B cell (primary cell): Measurements from ENCODE around the gene LELP1. TPM values are rescaled to one million over a fixed set of nuclear protein-coding genes. Genes with fewer than 3 reads are reported as not detected.

ENCODE experiments used
- ATAC-seq: fragments of 200-7000 bp; cut with Tn5 transposase; one replicate; pipeline ENCODE4 v1.10.0; 2021; ENCODE audit warnings: low read depth, mild to moderate bottlenecking, moderate number of reproducible peaks, moderate library complexity
- CTCF ChIA-PET: fragments of 350-600 bp; sonication (Branson Sonifier 250); formaldehyde crosslinking; loops from one replicate; lab custom pipeline; 2021; ENCODE audit warnings: antibody characterized with exemption, inconsistent platforms; lab: Charles Lee
- POLR2A ChIA-PET: fragments of 350-600 bp; sonication (Branson Sonifier 250); formaldehyde crosslinking; loops from one replicate; lab custom pipeline; 2021; ENCODE audit warnings: antibody characterized with exemption; lab: Charles Lee
- DNase-seq: peaks from one replicate; pipeline ENCODE4 v3.0.0; 2013
- H2AFZ ChIP-seq: 2 replicates; pipeline ENCODE4 v1.6.1; 2012; ENCODE audit warnings: mild to moderate bottlenecking, low read depth, low read length; ENCODE audit not compliant: insufficient read depth, poor library complexity, severe bottlenecking
- H3K27ac ChIP-seq, 2 donors: 1 replicate in 1 of 2; 2 replicates in 1 of 2; pipeline ENCODE4 v1.5.1; 2012 to 2013; ENCODE audit warnings: low read length in 2 of 2, mild to moderate bottlenecking in 2 of 2, moderate library complexity in 1 of 2
- H3K27me3 ChIP-seq, 4 experiments: fragments of 200-600 bp in 1 of 4; sonication (generic) in 1 of 4; replicated peaks in 1 of 4; 1 replicate in 2 of 4; 2 replicates in 2 of 4; pipeline versions ENCODE4 v1.6.1 to v1.7.0; 2013 to 2016; ENCODE audit warnings: low read length in 3 of 4, mild to moderate bottlenecking in 2 of 4, mixed read lengths in 1 of 4, moderate library complexity in 1 of 4; ENCODE audit not compliant: insufficient read depth in 4 of 4, control insufficient read depth in 3 of 4; ENCODE audit errors: control extremely low read depth in 1 of 4
- H3K36me3 ChIP-seq, 2 experiments: replicated peaks in 1 of 2; 1 replicate in 1 of 2; 2 replicates in 1 of 2; pipeline versions ENCODE4 v1.6.1 to v1.7.1; 2013; ENCODE audit warnings: low read length in 1 of 2; ENCODE audit not compliant: insufficient read depth in 2 of 2, control insufficient read depth in 1 of 2; ENCODE audit errors: control extremely low read depth in 1 of 2, extremely low read depth in 1 of 2
- H3K4me1 ChIP-seq, 2 donors: fragments of 200-600 bp in 1 of 2; sonication (generic) in 1 of 2; 1 replicate in 1 of 2; 2 replicates in 1 of 2; pipeline versions ENCODE4 v1.5.1 to v1.6.1; 2013 to 2017; ENCODE audit warnings: low read length in 2 of 2; ENCODE audit not compliant: control insufficient read depth in 2 of 2, insufficient read depth in 2 of 2
- H3K4me2 ChIP-seq: replicated peaks from 2 replicates; pipeline ENCODE3; 2012; ENCODE audit warnings: mild to moderate bottlenecking, low read depth, low read length; ENCODE audit not compliant: poor library complexity, severe bottlenecking
- H3K4me3 ChIP-seq, 5 experiments: fragments of 200-600 bp in 1 of 5; sonication (generic) in 1 of 5; 1 replicate in 3 of 5; 2 replicates in 2 of 5; pipeline versions ENCODE4 v1.5.1 to v1.7.0; 2011 to 2016; ENCODE audit warnings: low read length in 4 of 5, mild to moderate bottlenecking in 4 of 5, low read depth in 2 of 5, control low read depth in 1 of 5, moderate library complexity in 1 of 5; ENCODE audit not compliant: insufficient read depth in 1 of 5; ENCODE audit errors: control extremely low read depth in 1 of 5, extremely low read depth in 1 of 5
- H3K79me2 ChIP-seq: fragments of 200-600 bp; sonication (generic); one replicate; pipeline ENCODE4 v1.6.0; 2016; ENCODE audit warnings: low read length; ENCODE audit not compliant: control insufficient read depth, insufficient read depth
- H3K9ac ChIP-seq: fragments of 200-600 bp; sonication (generic); 2 replicates; pipeline ENCODE4 v1.6.1; 2017; ENCODE audit warnings: mild to moderate bottlenecking, low read length, moderate library complexity
- H3K9me3 ChIP-seq, 3 donors: one replicate each; pipeline versions ENCODE4 v1.6.1 to v1.7.1; 2013; ENCODE audit warnings: low read length in 2 of 3; ENCODE audit not compliant: control insufficient read depth in 2 of 3, insufficient read depth in 1 of 3; ENCODE audit errors: control extremely low read depth in 1 of 3
- H4K20me1 ChIP-seq: 2 replicates; pipeline ENCODE4 v1.6.0; 2012; ENCODE audit warnings: mild to moderate bottlenecking, low read length; ENCODE audit not compliant: insufficient read depth, control insufficient read depth, poor library complexity, severe bottlenecking
- H3K27ac Mint-ChIP-seq: one replicate; pipeline ENCODE4 v1.8.0; 2021; ENCODE audit warnings: mixed read lengths
- H3K27me3 Mint-ChIP-seq: one replicate; pipeline ENCODE4 v1.8.0; 2021; ENCODE audit warnings: mixed read lengths
- H3K4me1 Mint-ChIP-seq: one replicate; pipeline ENCODE4 v1.8.0; 2021; ENCODE audit warnings: mixed read lengths
- H3K4me3 Mint-ChIP-seq: one replicate; pipeline ENCODE4 v1.8.0; 2021; ENCODE audit warnings: mixed read lengths
- H3K9me3 Mint-ChIP-seq: one replicate; pipeline ENCODE4 v1.8.0; 2022; ENCODE audit warnings: mixed read lengths; ENCODE audit not compliant: insufficient read depth
- EZH2 ChIP-seq: IDR thresholded peaks from 2 replicates; pipeline ENCODE4 v1.6.1; 2012; ENCODE audit warnings: borderline replicate concordance, low read depth, mild to moderate bottlenecking, moderate library complexity, low read length; ENCODE audit not compliant: insufficient read depth, poor library complexity, severe bottlenecking
- WGBS: methylation state at CpG from one replicate; pipeline ENCODE4 v1.1.5; 2013; ENCODE audit warnings: missing lambda C conversion rate; ENCODE audit not compliant: insufficient coverage; 5-methylcytosine and 5-hydroxymethylcytosine counted together
- intact Hi-C: fragments of 100-400 bp; cut with micrococcal nuclease; formaldehyde crosslinking; loops from one replicate; pipeline ENCODE4 v1.10.0; 2022
- polyA plus RNA-seq: library from polyadenylated mRNA; depleted of rRNA; stranded (reverse); fragments of >200 nt; gene quantifications from 2 replicates; pipeline ENCODE4 v1.2.3, GENCODE V29; 2012
- total RNA-seq, 2 donors: library from RNA; stranded (reverse); fragments of 120-200 nt in 1 of 2; gene quantifications; 1 replicate in 1 of 2; 2 replicates in 1 of 2; pipeline versions ENCODE4 v1.2.3 to v1.2.4, GENCODE V29; 2013 to 2022
- TF ChIP-seq, protein P1 (sequence below): fragments of 200-600 bp; IDR thresholded peaks from one replicate; pipeline ENCODE4 v1.8.0; 2022; ENCODE audit warnings: antibody characterized with exemption, mild to moderate bottlenecking

Gene LELP1
- total and polyA plus RNA-seq, 2 donors (not counting 1 experiment from before 2014, with no cell fraction given) = not detected

DNA sequence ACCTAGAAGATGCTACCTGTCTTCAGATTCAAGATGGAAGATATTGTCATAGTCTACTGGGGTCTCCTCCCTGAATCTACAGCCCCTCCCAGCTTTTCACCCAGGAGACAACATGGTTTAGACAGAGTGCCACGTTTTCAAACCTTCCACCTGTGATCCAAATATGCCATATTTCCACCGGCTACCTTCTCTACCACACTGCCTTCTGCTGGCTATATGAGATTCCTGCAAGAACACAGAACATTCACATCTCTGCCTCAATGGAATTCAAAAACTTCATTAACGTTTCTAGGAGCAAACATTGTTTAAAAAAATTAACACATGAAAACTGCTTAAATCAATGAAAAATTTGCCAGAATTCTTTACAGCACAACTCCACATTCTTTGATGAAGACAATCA is 12.9 kb upstream of the LELP1 start:
- intact Hi-C loops = no loop called here
- H3K4me1 Mint-ChIP-seq = no peaks in the 10 kb centered on the region

DNA sequence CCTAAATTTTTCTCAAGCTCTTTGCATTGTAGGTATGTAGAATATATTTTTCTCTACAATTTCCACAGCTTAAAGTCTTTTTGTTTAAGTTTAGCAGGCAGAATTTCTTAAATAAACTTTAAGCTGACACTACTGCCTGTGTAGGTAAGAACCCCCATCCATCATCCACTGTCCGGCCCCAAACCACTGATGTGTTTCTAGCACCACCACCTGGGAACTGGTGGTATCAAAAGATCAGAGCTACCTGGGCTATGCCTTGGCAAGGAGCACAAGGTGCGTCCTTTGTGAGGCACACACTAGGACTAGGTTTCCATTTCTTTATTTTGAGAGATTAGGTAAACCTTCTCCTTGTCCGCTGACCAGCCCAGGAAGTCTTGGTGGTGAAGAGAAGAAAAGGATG is 10.5 kb upstream of the LELP1 start:
- no peaks in the 10 kb centered on the region for H3K9me3 Mint-ChIP-seq

More for the DNA sequence above, 12.9 kb upstream of the LELP1 start:
- Mint-ChIP-seq H3K27me3 (peaks cover 60% of the 10 kb centered on the region), H3K9me3 (peaks cover 7% of the 10 kb centered on the region), H3K27ac (no peak overlapping the region), H3K4me3 (no peak overlapping the region)
- Histone ChIP-seq H3K4me3 (no peak overlapping the region), H2AFZ (no peak overlapping the region), H3K27me3 (peaks cover 0 to 10% (median 7%) of the 10 kb centered on the region in 4 experiments), H3K36me3 (no peaks in the 10 kb centered on the region), H3K4me2 (no peak overlapping the region), H3K9ac (no peak overlapping the region), H3K4me1 (no peaks in the 10 kb centered on the region), H3K79me2 (no peaks in the 10 kb centered on the region), H4K20me1 (no peaks in the 10 kb centered on the region), H3K27ac (no peak overlapping the region), H3K9me3 (no peaks in the 10 kb centered on the region)
- DNase-seq (no peak), ATAC-seq (no peak)
- TF ChIP-seq EZH2 = no peak
- TF ChIP-seq, protein P1, sequence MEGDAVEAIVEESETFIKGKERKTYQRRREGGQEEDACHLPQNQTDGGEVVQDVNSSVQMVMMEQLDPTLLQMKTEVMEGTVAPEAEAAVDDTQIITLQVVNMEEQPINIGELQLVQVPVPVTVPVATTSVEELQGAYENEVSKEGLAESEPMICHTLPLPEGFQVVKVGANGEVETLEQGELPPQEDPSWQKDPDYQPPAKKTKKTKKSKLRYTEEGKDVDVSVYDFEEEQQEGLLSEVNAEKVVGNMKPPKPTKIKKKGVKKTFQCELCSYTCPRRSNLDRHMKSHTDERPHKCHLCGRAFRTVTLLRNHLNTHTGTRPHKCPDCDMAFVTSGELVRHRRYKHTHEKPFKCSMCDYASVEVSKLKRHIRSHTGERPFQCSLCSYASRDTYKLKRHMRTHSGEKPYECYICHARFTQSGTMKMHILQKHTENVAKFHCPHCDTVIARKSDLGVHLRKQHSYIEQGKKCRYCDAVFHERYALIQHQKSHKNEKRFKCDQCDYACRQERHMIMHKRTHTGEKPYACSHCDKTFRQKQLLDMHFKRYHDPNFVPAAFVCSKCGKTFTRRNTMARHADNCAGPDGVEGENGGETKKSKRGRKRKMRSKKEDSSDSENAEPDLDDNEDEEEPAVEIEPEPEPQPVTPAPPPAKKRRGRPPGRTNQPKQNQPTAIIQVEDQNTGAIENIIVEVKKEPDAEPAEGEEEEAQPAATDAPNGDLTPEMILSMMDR = no peak
- POLR2A ChIA-PET = no interaction called here
- CTCF ChIA-PET = interaction anchor here (0.6 kb wide), 1 partner anchor 63 kb away, joined by 4 read pairs; no protein-coding TSS in a partner anchor
- WGBS = 31% methylated on average over 3 of the region's 3 CpGs

More for the DNA sequence above, 10.5 kb upstream of the LELP1 start:
- Histone ChIP-seq H2AFZ (no peak overlapping the region), H3K9me3 (no peaks in the 10 kb centered on the region), H4K20me1 (no peaks in the 10 kb centered on the region), H3K4me2 (no peak overlapping the region), H3K4me3 (no peak overlapping the region), H3K4me1 (no peaks in the 10 kb centered on the region), H3K27ac (no peak overlapping the region), H3K9ac (no peak overlapping the region), H3K36me3 (no peaks in the 10 kb centered on the region), H3K27me3 (peaks cover 0 to 14% (median 8%) of the 10 kb centered on the region in 4 experiments), H3K79me2 (no peaks in the 10 kb centered on the region)
- ChIA-PET POLR2A (no interaction called here), CTCF (no interaction called here)
- WGBS = 71% methylated on average over 1 of the region's 3 CpGs
- DNase-seq (no peak), ATAC-seq (no peak)
- H3K4me3 Mint-ChIP-seq = no peak overlapping the region
- TF ChIP-seq EZH2 = no peak
- TF ChIP-seq, protein P1 = no peak
- peaks cover 52% of the 10 kb centered on the region for H3K27me3 Mint-ChIP-seq
- H3K27ac Mint-ChIP-seq = no peak overlapping the region
- H3K4me1 Mint-ChIP-seq = no peaks in the 10 kb centered on the region
- intact Hi-C loops = no loop called here
